ENCODE results near the gene ZNF587B. TPM values are rescaled to one million over a fixed set of nuclear protein-coding genes. Genes with fewer than 3 reads are reported as not detected.
A peak's percentile ranks its signal among the peaks of the same experiment; 100 is the strongest.

The ZNF587B gene
- total RNA-seq (10 to 100 TPM; 19.9 to 31.8 (median 26.0) TPM), polyA plus RNA-seq (1 to 10 TPM; 3.4 to 9.8 (median 3.9) TPM)
- long read RNA-seq, donor 1, partial matches to known transcripts: 0 of 1 reads
- long read RNA-seq, donor 1, other reads (novel, unspliced or antisense): 0 of 1 reads
- long read RNA-seq, donor 2: 0 reads

- TF ChIP-seq POLR2A (IDR thresholded peaks at IDR 0.05) (no peak), CTCF (IDR thresholded peaks at IDR 0.05 in 8 of 11, conservative IDR thresholded peaks at IDR 0.05 in 3 of 11) (peak in 7 of 11 experiments; percentile 10 to 51 (median 28)), POLR2AphosphoS5 (IDR thresholded peaks at IDR 0.05) (peak; percentile 66 to 72 (median 71))
- DNase-seq: peak; percentile 84
- peak within 1 kb of the TSS in 7 of 8 donors; percentile 51 to 83 (median 73) for H3K27ac ChIP-seq
- H3K36me3 ChIP-seq: peaks cover 0 to 40% (median 2%) of the 10 kb centered on the region in 6 donors
- peak within 1 kb of the TSS; percentile 5 to 68 (median 38) for H3K4me3 ChIP-seq
- no peaks in the 10 kb centered on the region for H3K27me3 ChIP-seq (replicated peaks in 1 of 7)
- intact Hi-C loops (cut with DNase I; ENCODE audit: low total_unique reads): no loop called here
- H3K4me1 ChIP-seq: peaks cover 0 to 26% (median 11%) of the 10 kb centered on the region in 6 donors
- H3K9me3 ChIP-seq: no peaks in the 10 kb centered on the region
- 46 to 77% (median 49%) methylated on average over 14 to 22 of the region's 22 CpGs for WGBS, 5 donors
Observed at GRCh38 chr19:57830071-57830602, at the start of gene ZNF587B. TSS of gene ZNF587B (plus strand) at chr19:57830299. CDS start at chr19:57830529, 230 bp downstream.

- Histone ChIP-seq H3K4me3 (no peak overlapping the region), H3K27me3 (replicated peaks in 1 of 7) (no peaks in the 10 kb centered on the region), H3K36me3 (peaks cover 0 to 85% (median 44%) of the 10 kb centered on the region in 6 donors), H3K4me1 (no peaks in the 10 kb centered on the region), H3K27ac (no peak overlapping the region), H3K9me3 (peaks cover 0 to 99% (median 93%) of the 10 kb centered on the region in 8 donors)
- no peak for DNase-seq
- intact Hi-C loops (cut with DNase I; ENCODE audit: low total_unique reads): no loop called here
- 94 to 97% (median 96%) methylated on average over 38 of the region's 38 CpGs for WGBS, 5 donors
- no peak for TF ChIP-seq POLR2A (IDR thresholded peaks at IDR 0.05)
- peak; percentile 9 to 72 (median 15) for TF ChIP-seq POLR2AphosphoS5 (IDR thresholded peaks at IDR 0.05)
Observed at GRCh38 chr19:57786286-57786685, 43.8 kb upstream of the ZNF587B start.

- Histone ChIP-seq H3K4me1 (no peaks in the 10 kb centered on the region), H3K36me3 (peaks cover 0 to 85% (median 45%) of the 10 kb centered on the region in 6 donors), H3K27me3 (replicated peaks in 1 of 7) (no peaks in the 10 kb centered on the region), H3K4me3 (no peak overlapping the region), H3K9me3 (peaks cover 0 to 98% (median 91%) of the 10 kb centered on the region in 8 donors), H3K27ac (no peak overlapping the region)
- intact Hi-C loops (cut with DNase I; ENCODE audit: low total_unique reads): no loop called here
- no peak for DNase-seq
- 86 to 99% (median 89%) methylated on average over 5 of the region's 5 CpGs for WGBS, 5 donors
- TF ChIP-seq POLR2A (IDR thresholded peaks at IDR 0.05) (no peak), POLR2AphosphoS5 (IDR thresholded peaks at IDR 0.05) (no peak), CTCF (IDR thresholded peaks at IDR 0.05 in 8 of 11, conservative IDR thresholded peaks at IDR 0.05 in 3 of 11) (no peak)
Observed at GRCh38 chr19:57786906-57787305, 43.2 kb upstream of the ZNF587B start.

GRCh38 chr19:57788114-57788692 is 41.9 kb upstream of the ZNF587B start:
- TF ChIP-seq POLR2A (IDR thresholded peaks at IDR 0.05) (no peak), CTCF (IDR thresholded peaks at IDR 0.05 in 8 of 11, conservative IDR thresholded peaks at IDR 0.05 in 3 of 11) (no peak), POLR2AphosphoS5 (IDR thresholded peaks at IDR 0.05) (no peak)
- Histone ChIP-seq H3K27me3 (replicated peaks in 1 of 7) (no peaks in the 10 kb centered on the region), H3K4me1 (no peaks in the 10 kb centered on the region), H3K9me3 (peaks cover 0 to 87% (median 79%) of the 10 kb centered on the region in 8 donors), H3K36me3 (peaks cover 0 to 87% (median 53%) of the 10 kb centered on the region in 6 donors), H3K27ac (no peak overlapping the region), H3K4me3 (no peak overlapping the region)
- DNase-seq: no peak
- intact Hi-C loops (cut with DNase I; ENCODE audit: low total_unique reads): no loop called here
